SU-DHL-6 (cell line): Measurements from ENCODE around the gene PCDHGA10.
"Not testable (repeated sequence)": the region's sequence is repeated elsewhere in the genome, so short reads cannot be mapped to it uniquely, and the experiment has no call there.

Source experiments
- H2AFZ ChIP-seq: fragments of 200-600 bp; sonication (generic); 2 replicates; pipeline ENCODE4 v1.6.1; 2014; ENCODE audit warnings: low read depth, mild to moderate bottlenecking, moderate library complexity, mixed read lengths, antibody characterized with exemption, low read length; ENCODE audit not compliant: severe bottlenecking
- H3F3A ChIP-seq: fragments of 200-600 bp; shearing (Covaris generic); 2 replicates; pipeline ENCODE4 v1.6.0; 2016; ENCODE audit warnings: antibody characterized with exemption, mild to moderate bottlenecking; ENCODE audit not compliant: insufficient read depth
- H3K27ac ChIP-seq: fragments of 200-600 bp; sonication (generic); 2 replicates; pipeline ENCODE4 v1.5.1; 2016; ENCODE audit warnings: low read depth, mild to moderate bottlenecking, low read length, moderate library complexity, mixed read lengths
- H3K27me3 ChIP-seq: fragments of 200-600 bp; sonication (generic), shearing (Covaris generic); 2 replicates; pipeline ENCODE4 v1.6.0; 2014; ENCODE audit warnings: mild to moderate bottlenecking, low read length
- H3K36me3 ChIP-seq: fragments of 200-600 bp; sonication (generic); 2 replicates; pipeline ENCODE4 v1.6.1; 2014; ENCODE audit warnings: mild to moderate bottlenecking, low read length, mixed read lengths
- H3K4me2 ChIP-seq: fragments of 300-600, 200-600 bp; shearing (Covaris generic), sonication (generic); 2 replicates; pipeline ENCODE4 v1.6.0; 2014; ENCODE audit warnings: low read length, low read depth, mild to moderate bottlenecking; ENCODE audit not compliant: poor library complexity, severe bottlenecking
- H3K4me3 ChIP-seq: fragments of 200-600 bp; sonication (generic); 2 replicates; pipeline ENCODE4 v1.5.1; 2014; ENCODE audit warnings: antibody characterized with exemption, low read length, mild to moderate bottlenecking, mixed read lengths; ENCODE audit not compliant: insufficient read depth, poor library complexity, severe bottlenecking
- H3K79me2 ChIP-seq: fragments of 200-600 bp; sonication (generic); 2 replicates; pipeline ENCODE4 v1.6.1; 2014; ENCODE audit warnings: mild to moderate bottlenecking, low read length, moderate library complexity; ENCODE audit not compliant: insufficient read depth
- H3K9ac ChIP-seq: fragments of 200-600 bp; sonication (generic); 2 replicates; pipeline ENCODE4 v1.7.0; 2014; ENCODE audit warnings: mild to moderate bottlenecking, low read length
- H3K9me2 ChIP-seq: fragments of 200-600 bp; sonication (generic); replicated peaks from 2 replicates; pipeline ENCODE4 v1.6.1; 2014; ENCODE audit warnings: low read length; ENCODE audit not compliant: insufficient read depth
- H3K9me3 ChIP-seq: fragments of 200-600 bp; sonication (generic); 2 replicates; pipeline ENCODE4 v1.6.1; 2014; ENCODE audit warnings: low read length, mixed read lengths; ENCODE audit not compliant: insufficient read depth
- H4K20me1 ChIP-seq: fragments of 200-600 bp; sonication (generic); 2 replicates; pipeline ENCODE4 v1.6.1; 2014; ENCODE audit warnings: low read depth, mild to moderate bottlenecking, antibody characterized with exemption, low read length, moderate library complexity, mixed read lengths
- CTCF ChIP-seq: fragments of 200-600 bp; sonication (generic); IDR thresholded peaks from one replicate; pipeline ENCODE4 v1.5.1; 2017; ENCODE audit warnings: antibody characterized with exemption, mild to moderate bottlenecking, low read length, moderate library complexity; ENCODE audit not compliant: insufficient read depth, poor library complexity, severe bottlenecking
- EZH2phosphoT487 ChIP-seq: fragments of 200-600 bp; sonication (generic), shearing (Covaris generic); conservative IDR thresholded peaks from 2 replicates; pipeline ENCODE4 v1.6.1; 2018; ENCODE audit warnings: mild to moderate bottlenecking, antibody characterized with exemption, low read length, moderate library complexity, mixed read lengths

PCDHGA10 gene

GRCh38 chr5:141393267-141393666 is 19.5 kb upstream of the PCDHGA10 start:
- no peak for TF ChIP-seq CTCF
- Histone ChIP-seq H3K36me3 (no peaks in the 10 kb centered on the region), H3K9me3 (no peaks in the 10 kb centered on the region; the same call in 1 of the 2 replicates), H3K9me2 (no peaks in the 10 kb centered on the region), H4K20me1 (no peaks in the 10 kb centered on the region), H3F3A (no peaks in the 10 kb centered on the region; the same call in none of the 2 replicates), H3K79me2 (no peaks in the 10 kb centered on the region), H3K9ac (no peak overlapping the region), H2AFZ (no peak overlapping the region), H3K27me3 (no peaks in the 10 kb centered on the region), H3K27ac (no peak overlapping the region), H3K4me3 (no peak overlapping the region), H3K4me2 (no peak overlapping the region)

GRCh38 chr5:141394401-141395187 is 18.2 kb upstream of the PCDHGA10 start:
- H2AFZ ChIP-seq, H3K27me3 ChIP-seq, H3K9me2 ChIP-seq, H4K20me1 ChIP-seq, H3K9ac ChIP-seq, H3K36me3 ChIP-seq, H3K27ac ChIP-seq, H3K4me2 ChIP-seq, H3K4me3 ChIP-seq, H3K79me2 ChIP-seq, H3F3A ChIP-seq: not testable (repeated sequence)
- peaks cover 12% of the 10 kb centered on the region; the same call in 1 of the 2 replicates for H3K9me3 ChIP-seq

- TF ChIP-seq CTCF: peak; percentile 13
- H3K27me3 ChIP-seq, H3F3A ChIP-seq, H3K79me2 ChIP-seq, H3K9me2 ChIP-seq, H3K27ac ChIP-seq, H3K9ac ChIP-seq, H4K20me1 ChIP-seq, H2AFZ ChIP-seq: not testable (repeated sequence)
- H3K4me3 ChIP-seq: peak within 1 kb of the TSS; percentile 35
- H3K9me3 ChIP-seq: peaks cover 21% of the 10 kb centered on the region; the same call in 1 of the 2 replicates
- H3K4me2 ChIP-seq: peak within 1 kb of the TSS; percentile 26
- peaks cover 10% of the 10 kb centered on the region; the same call in 1 of the 2 replicates for H3K36me3 ChIP-seq
These were observed 14.8 kb upstream of the PCDHGA10 start, which contains the start of gene PCDHGB5 for GRCh38 chr5:141397756-141398551. Gene PCDHGB5, plus strand, starts transcription at chr5:141397947. Its CDS starts 181 bp downstream, at chr5:141398128.

- no peaks in the 10 kb centered on the region for H3K79me2 ChIP-seq
- no peak overlapping the region for H2AFZ ChIP-seq
- no peak overlapping the region for H3K4me2 ChIP-seq
- peaks cover 10% of the 10 kb centered on the region; the same call in 1 of the 2 replicates for H3K36me3 ChIP-seq
- H3K4me3 ChIP-seq: no peak overlapping the region
- TF ChIP-seq CTCF (no peak), EZH2phosphoT487 (no peak)
- peaks cover 23% of the 10 kb centered on the region; the same call in 1 of the 2 replicates for H3K9me3 ChIP-seq
- no peak overlapping the region for H3K27ac ChIP-seq
- H3F3A ChIP-seq: no peaks in the 10 kb centered on the region; the same call in 1 of the 2 replicates
- H3K9me2 ChIP-seq: no peaks in the 10 kb centered on the region
- H3K9ac ChIP-seq: no peak overlapping the region
- H3K27me3 ChIP-seq: no peaks in the 10 kb centered on the region
- no peaks in the 10 kb centered on the region for H4K20me1 ChIP-seq
These were observed 14.2 kb upstream of the PCDHGA10 start for GRCh38 chr5:141398608-141399007.
